ENCODE results near the gene MKRN2. TPM values are rescaled to one million over a fixed set of nuclear protein-coding genes. Genes with fewer than 3 reads are reported as not detected.

Gene MKRN2
- total and polyA plus RNA-seq, 2 of the 8 experiments (the other 6 are each of a cell fraction or from before 2014, with no cell fraction given) = 15.3 to 17.6 TPM

DNA sequence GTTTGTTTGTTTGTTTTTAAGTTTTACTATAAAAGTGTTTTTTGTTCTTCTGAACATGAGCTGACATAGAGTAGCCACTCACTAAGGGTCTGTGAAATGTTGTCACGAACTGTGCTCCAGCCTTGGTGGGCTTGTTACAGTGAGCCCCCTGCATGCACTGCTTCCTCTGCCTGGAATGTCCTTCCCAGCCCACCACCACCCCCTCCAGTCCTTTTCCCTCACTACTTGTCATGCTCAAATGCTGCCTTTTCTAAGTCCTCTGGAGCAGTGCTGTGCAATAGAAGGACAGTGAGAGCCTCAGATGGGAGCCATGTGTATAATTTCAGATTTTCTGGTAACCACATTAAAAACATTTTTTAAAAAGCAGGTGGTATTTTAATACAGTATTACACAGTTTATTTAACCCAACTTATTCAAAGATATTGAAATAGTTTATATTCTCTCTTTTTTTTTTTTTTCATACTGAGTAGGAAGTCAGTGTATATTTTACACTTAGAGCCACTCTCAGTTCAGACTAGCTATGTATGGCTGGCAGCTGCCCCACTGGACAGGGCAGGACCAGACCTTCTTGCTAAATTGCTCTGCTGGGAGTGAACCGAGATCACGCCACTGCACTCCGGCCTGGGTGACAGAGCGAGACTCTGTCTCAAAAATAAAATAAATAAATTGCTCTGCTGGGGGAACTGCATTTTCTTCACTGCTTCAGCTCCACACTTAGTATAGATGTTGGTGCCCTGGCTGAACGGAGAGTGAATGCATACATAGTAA lies 38.4 kb upstream of the MKRN2 start (continued):
- TF ChIP-seq CHD1 (IDR thresholded peaks at IDR 0.05; ENCODE audit: low read depth, low read length) (no peak), EP300 (IDR thresholded peaks at IDR 0.05; ENCODE audit: borderline replicate concordance in 1 of 2, low read depth in 2 of 2, low read length in 2 of 2) (no peak), CBX8 (IDR thresholded peaks at IDR 0.05; ENCODE audit: borderline replicate concordance, low read depth, low read length) (no peak), CTBP2 (IDR thresholded peaks at IDR 0.05; ENCODE audit: borderline replicate concordance, insufficient read depth, insufficient read length, low read length) (no peak), EZH2 (IDR thresholded peaks at IDR 0.05; ENCODE audit: low read depth, low read length, severe bottlenecking) (no peak)
- TF ChIP-seq, protein P1, sequence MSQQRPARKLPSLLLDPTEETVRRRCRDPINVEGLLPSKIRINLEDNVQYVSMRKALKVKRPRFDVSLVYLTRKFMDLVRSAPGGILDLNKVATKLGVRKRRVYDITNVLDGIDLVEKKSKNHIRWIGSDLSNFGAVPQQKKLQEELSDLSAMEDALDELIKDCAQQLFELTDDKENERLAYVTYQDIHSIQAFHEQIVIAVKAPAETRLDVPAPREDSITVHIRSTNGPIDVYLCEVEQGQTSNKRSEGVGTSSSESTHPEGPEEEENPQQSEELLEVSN (IDR thresholded peaks at IDR 0.05) = no peak
